Measurements from ENCODE around the gene TMEM82.

The TMEM82 gene

GRCh38 chr1:15722411-15722810 lies 19.9 kb upstream of the TMEM82 start:
- DNase-seq: no peak

GRCh38 chr1:15722836-15723532 lies 19.3 kb upstream of the TMEM82 start:
- DNase-seq: no peak

GRCh38 chr1:15723631-15724246 lies 18.6 kb upstream of the TMEM82 start:
- no peak for DNase-seq

- DNase-seq: no peak
These were observed 17.1 kb upstream of the TMEM82 start for GRCh38 chr1:15724949-15725880.

GRCh38 chr1:15726508-15726907 lies 15.8 kb upstream of the TMEM82 start:
- no peak for DNase-seq

- DNase-seq: no peak
These were observed 15.3 kb upstream of the TMEM82 start for GRCh38 chr1:15727021-15727420.

GRCh38 chr1:15727424-15727823 lies 14.9 kb upstream of the TMEM82 start:
- no peak for DNase-seq

- DNase-seq: no peak
These were observed 14.3 kb upstream of the TMEM82 start for GRCh38 chr1:15727866-15728534.

GRCh38 chr1:15728937-15729657 lies 13.2 kb upstream of the TMEM82 start:
- no peak for DNase-seq

- DNase-seq: no peak
These were observed 11.9 kb upstream of the TMEM82 start for GRCh38 chr1:15730423-15730822.

- DNase-seq: no peak
These were observed 11.4 kb upstream of the TMEM82 start for GRCh38 chr1:15730936-15731335.

- DNase-seq: no peak
These were observed 10.3 kb upstream of the TMEM82 start for GRCh38 chr1:15731735-15732685.

GRCh38 chr1:15732686-15733081 lies 9.6 kb upstream of the TMEM82 start:
- DNase-seq: no peak

GRCh38 chr1:15733218-15733725 lies 9.0 kb upstream of the TMEM82 start:
- no peak for DNase-seq

GRCh38 chr1:15733726-15734226 lies 8.5 kb upstream of the TMEM82 start:
- DNase-seq: no peak

GRCh38 chr1:15734296-15734695 lies 8.0 kb upstream of the TMEM82 start:
- no peak for DNase-seq

- DNase-seq: no peak
These were observed 7.4 kb upstream of the TMEM82 start for GRCh38 chr1:15734901-15735300.

GRCh38 chr1:15735304-15736037 lies 6.8 kb upstream of the TMEM82 start:
- DNase-seq: no peak

GRCh38 chr1:15736038-15736891 lies 6.0 kb upstream of the TMEM82 start, which contains the start of gene SLC25A34:
SLC25A34 (plus strand) TSS chr1:15736258; CDS start chr1:15736486, 228 bp downstream.
- no peak for DNase-seq

Measured in GF-D8 (cell line).